ENCODE data around the gene RGL3.
"Not testable (repeated sequence)": the region's sequence is repeated elsewhere in the genome, so short reads cannot be mapped to it uniquely, and the experiment has no call there.

RGL3 gene

DNA sequence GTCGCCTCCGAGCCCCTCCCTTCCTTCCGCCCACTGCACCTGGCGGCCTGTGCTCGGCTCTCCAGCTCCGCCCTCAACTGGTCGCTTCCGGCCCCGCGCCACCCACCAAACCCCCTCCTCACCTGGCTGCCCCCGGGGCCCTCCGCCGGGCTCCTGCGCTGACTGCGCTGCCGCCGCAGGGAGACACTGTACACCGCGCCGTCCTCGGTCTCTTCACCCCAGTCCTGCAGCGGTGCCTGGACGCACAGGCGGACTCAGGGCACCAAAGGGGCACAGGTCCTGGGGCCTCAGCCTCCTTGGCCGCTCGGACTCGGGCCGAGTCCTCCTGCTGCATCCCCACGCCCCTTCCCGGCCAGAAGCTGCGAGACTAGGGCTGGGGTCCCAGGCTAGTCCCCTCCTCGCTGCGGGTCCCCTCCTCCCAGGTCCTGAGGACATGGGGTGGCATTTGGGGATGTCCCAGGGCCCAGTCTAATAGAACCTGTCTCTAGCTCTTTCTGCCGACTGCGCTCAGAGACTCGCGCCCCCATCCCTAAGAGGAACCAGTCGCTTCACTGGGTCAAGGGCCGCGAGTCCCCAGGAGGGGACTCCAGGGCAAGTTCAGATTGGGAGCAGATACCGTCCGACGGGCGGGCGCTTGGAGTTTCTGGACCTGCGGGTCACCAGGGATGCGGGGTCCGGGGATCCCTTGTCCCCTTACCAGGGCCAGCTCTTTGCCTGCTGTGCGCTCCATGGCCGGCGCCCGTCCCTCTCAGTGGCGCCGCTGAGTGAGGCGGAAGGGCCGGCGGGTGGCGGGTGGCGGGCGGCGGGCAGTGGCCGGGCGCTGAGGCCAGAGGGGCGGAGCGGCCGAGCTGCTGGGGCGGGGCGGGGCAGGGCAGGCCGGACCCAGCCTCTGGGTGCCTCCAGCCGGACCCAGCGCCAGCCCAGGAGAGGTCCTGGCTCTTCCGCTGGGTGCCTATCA is at the start of gene RGL3:
Gene RGL3 (minus strand): TSS at position 766 of the 958 bp plus-strand sequence. CDS start 36 bp downstream, at position 730.
- no peak for DNase-seq

DNA sequence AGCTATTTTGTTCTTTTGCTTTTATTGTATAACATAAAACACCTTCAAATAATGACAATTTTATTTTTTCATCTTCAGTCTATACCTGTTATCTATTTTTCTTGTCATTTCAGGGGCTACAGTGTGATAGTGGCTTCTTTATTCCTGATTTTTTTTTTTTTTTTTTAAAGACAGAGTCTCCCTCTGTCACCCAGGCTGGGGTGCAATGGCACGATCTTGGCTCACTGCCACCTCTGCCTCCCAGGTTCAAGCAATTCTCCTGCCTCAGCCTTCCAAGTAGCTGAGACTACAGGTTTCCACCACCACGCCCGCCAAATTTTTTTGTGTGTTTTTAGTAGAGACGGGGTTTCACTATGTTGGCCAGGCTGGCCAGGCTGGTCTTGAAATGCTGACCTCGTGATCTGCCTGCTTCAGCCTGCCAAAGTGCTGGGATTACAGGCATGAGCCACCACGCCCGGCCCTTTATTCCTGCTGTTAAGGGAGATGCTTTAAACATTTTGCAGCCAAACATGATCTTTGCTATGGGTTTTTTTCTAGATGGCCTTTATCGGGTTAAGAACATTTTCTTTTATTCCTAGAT is 49.2 kb upstream of the RGL3 start:
- not testable (repeated sequence) for DNase-seq

DNA sequence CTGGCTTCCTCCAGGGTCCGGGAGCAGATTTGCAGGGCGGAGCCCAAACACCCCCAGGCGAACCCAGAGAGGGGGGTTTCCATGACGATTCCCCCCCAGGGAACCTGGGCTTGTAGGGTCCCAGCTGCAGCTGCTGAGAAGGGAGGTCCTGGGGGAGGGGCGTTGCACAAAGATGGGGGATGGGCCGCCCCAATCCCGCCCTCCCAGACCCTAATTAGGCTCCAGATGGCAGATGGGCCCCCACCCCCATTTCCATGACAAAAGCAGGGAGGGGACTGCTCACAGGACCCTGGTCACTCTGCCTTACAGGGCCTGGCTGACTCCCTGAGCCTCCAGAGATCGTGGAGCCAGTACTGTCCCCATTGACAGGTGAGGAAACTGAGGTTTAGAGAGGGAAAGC is 46.5 kb upstream of the RGL3 start:
- no peak for DNase-seq

GRCh38 chr19:11464333-11465265 is 45.5 kb upstream of the RGL3 start:
- no peak for DNase-seq

DNA sequence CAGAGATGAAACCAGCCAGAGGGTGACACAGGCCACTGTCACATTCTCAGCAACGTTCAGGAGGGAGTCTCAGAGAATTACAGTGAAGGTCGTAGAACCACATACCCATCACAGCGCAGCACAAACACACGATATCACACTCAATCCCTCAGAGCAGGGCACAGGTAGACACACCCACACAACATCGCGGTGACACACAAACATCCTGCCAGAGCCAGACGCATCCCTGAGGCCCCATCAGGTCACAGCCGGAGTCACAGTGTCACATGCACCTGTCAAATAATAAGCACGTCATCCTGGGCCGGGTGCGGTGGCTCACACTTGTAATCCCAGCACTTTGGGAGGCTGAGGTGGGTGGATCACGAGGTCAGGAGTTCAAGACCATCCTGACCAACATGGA is 44.3 kb upstream of the RGL3 start:
- DNase-seq = no peak

- no peak for DNase-seq
Observed at GRCh38 chr19:11461453-11461852, 42.3 kb upstream of the RGL3 start.

DNA sequence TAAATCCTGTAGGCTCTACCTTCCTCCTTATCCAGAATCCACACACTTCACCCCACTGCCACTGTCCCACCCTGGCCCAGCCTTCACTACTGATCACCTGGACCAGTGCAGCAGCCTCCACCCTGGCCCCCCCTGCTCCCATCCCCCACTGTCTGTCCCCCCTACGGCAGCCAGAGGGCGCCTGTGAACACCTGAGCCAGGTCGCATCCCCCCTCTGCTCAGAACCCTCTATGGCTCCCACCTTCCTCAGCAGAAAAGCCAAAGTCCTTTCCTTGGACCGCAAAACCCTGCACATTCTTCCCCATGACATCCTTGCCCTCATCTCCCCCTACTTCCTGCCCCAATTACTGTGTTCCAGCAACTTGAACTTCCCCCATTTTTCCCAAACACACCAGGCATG is 41.1 kb upstream of the RGL3 start:
- no peak for DNase-seq

- DNase-seq = not testable (repeated sequence)
Observed at GRCh38 chr19:11458912-11459311, 39.8 kb upstream of the RGL3 start.

DNA sequence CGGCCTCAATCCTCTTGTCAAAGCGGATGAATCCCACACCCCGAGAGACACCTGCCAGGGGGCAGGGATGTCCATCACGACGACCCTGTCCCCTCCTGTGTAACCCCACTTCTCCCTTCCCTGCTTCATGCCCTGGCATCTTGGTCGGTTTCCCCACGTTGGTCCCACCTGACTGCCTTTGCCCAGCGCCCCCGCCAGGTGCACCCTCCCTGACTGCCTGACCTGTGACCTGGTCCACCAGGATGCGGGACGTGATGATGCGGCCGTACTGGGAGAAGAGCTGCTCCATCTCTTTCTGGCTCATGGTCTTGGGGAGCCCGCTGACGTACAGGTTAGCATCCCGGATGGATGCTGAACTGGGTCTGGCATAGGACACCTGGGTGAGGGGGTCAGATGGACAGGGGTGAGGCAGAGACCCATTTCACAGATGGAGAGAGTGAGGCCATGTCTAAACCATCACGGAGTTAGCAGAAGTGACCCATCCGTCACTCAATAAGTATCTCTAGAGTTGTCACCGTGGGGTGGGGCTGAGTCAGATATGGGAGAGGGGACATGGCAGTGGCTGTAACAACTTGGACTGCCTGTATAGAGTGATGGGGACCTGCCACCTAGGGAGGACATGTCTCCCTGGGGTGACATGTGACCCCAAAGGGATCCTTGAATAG is 39.3 kb upstream of the RGL3 start:
- no peak for DNase-seq

DNA sequence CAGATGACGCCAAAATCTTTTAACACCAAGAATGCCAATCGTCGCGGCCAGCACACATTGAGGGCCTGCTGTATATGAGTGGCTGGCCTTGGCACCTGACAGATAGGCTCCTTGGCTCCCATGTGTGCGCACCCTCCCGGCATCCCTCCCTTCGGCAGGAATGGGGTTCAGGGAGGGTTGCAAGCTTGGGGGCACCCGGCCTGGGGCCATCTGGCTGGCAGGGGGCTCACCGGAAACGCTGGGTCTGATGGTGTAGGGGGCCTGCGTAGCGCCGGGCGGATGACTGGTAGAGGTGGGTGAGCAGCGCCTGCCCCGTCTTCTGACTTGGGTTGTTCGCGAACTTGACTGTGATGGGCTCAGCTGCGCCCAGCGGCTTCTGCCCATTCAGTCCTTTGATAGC is 38.7 kb upstream of the RGL3 start:
- no peak for DNase-seq

DNA sequence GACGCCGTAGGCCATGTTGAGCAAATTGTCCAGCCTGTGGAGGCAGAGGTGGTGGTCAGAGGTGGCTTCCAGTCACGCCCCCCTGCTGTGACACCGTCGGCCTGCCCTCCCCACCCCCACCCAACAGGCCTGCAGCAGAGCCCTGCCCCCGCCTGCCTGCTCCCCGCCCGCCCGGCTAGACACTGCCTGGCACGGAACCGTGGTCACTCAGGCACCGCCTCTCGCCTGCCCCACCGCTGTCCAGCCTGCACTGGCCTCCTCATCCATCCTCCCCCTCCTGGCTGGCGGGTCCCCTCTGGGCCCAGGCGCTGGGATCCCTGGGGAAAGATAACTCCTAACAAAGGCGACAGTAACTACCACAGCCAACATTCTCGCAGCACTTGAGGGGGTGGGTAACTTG is 38.0 kb upstream of the RGL3 start:
- DNase-seq = no peak

GRCh38 chr19:11456659-11457058 is 37.5 kb upstream of the RGL3 start:
- no peak for DNase-seq

GRCh38 chr19:11455233-11455554 is 36.1 kb upstream of the RGL3 start:
- not testable (repeated sequence) for DNase-seq

- peak; percentile 30 for DNase-seq
Observed at GRCh38 chr19:11453468-11454341, 34.6 kb upstream of the RGL3 start.

DNA sequence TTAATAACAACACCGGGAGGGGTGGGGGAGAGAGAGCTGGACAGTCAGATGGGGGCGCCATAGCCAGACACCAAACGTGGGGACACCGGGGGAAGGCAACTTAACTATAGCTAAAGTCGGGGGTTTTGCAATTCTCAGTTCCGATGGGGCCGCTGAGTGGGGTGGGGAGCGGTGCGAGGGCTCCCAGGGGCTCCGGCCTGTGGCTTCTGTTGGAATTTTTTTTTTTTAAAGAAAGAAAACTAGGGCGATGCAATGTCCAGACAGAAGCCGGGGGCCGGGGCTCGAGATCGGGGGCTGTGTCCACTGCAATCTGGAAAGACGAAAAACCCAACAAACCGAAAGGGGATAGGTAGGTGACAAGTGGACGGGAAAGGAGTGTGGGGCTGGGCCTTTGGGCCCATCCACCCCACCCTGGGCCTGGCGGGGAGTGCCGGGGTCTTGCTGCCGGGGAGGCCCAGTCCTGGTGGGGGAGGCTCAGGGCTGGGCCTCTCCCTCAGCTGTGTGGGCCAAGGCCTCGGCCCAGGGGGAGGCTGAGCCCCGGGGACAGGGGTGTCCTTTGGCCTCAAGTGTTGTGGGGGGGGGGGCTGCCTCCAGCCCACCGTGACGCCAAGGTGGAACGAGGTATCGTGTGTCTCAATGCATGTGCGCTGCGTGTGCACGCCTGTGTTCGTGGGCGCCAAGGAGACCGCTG is 33.7 kb upstream of the RGL3 start:
- no peak for DNase-seq

GRCh38 chr19:11451871-11452619 is 32.9 kb upstream of the RGL3 start:
- DNase-seq = no peak

- no peak for DNase-seq
Observed at GRCh38 chr19:11451327-11451870, 32.3 kb upstream of the RGL3 start.

DNA sequence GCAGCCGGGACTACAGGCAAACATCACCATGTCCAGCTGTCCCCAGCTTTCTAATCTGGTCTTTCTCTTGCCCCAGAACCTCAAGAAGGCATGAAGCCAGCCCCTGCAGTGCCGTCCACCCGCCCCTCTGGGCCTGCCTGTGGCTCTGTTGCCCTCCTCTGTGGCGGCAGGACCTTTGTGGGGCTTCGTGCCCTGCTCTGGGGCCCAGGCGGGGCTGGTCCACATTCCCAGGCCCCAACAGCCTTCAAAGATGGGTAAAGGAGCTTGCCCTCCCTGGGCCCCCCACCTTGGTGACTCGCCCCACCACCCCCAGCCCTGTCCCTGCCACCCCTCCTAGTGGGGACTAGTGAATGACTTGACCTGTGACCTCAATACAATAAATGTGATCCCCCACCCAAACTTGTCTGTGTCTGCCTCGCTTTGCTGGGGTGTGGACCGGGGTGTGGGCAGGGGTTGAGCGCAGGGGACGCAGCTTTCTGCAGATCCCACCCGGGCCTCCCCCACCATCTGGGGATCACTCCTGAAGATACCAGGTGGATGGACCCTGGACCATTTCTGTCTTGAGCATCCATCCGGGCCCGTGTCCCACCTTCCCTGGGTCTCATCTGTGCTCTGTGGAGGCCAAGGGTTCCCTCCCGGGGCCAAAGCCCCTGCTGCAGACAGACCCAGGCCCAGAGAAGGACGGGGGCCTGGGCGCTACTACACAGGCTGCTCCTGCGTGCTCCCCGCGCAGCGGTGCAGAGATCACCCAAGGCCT is 31.6 kb upstream of the RGL3 start:
- DNase-seq = no peak

DNA sequence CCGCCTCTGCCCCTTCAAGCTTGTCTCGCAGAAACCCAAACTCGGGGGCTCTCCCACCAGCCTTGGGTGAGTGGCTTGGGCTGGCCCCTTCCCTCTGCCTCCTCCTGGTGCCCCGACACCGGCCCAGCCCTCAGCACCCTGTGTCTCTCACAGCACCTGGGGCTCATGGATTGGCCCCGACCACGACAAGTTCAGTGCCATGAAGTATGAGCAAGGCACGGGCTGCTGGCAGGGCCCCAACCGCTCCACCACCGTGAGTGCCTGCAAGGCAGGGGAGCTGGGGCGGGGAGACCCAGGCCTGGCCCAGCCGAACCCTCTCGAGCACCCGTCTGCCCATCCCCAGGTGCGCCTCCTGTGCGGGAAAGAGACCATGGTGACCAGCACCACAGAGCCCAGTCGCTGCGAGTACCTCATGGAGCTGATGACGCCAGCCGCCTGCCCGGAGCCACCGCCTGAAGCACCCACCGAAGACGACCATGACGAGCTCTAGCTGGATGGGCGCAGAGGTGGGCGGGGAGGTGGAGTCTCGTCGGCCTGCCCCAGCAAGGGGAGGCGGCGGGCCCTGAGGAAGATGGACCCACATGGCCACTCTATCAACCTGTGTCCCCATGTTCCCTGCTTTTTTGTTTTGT is 29.9 kb upstream of the RGL3 start:
- DNase-seq = no peak

All from activated naive CD4-positive, alpha-beta T cell treated with anti-CD3 and anti-CD28 coated beads, Interleukin-2, amount 50 U/mL, for 16 hours (primary cell).